IMR-90 (cell line): Measurements from ENCODE around the gene RNF123.

ENCODE experiments used
- BHLHE40 ChIP-seq: fragments of 150-350 bp; IDR thresholded peaks from 2 replicates; pipeline ENCODE4 v1.6.1; 2016; ENCODE audit warnings: mild to moderate bottlenecking, low read depth, low read length
- MAZ ChIP-seq: IDR thresholded peaks from 2 replicates; pipeline ENCODE4 v1.6.1; 2012; ENCODE audit warnings: low read depth, mild to moderate bottlenecking, low read length, improper control_type of control experiment, moderate library complexity, borderline replicate concordance
- POLR2A ChIP-seq: IDR thresholded peaks from 2 replicates; pipeline ENCODE4 v1.6.1; 2012; ENCODE audit warnings: mild to moderate bottlenecking, low read depth, low read length
- RCOR1 ChIP-seq: IDR thresholded peaks from 2 replicates; pipeline ENCODE4 v1.6.1; 2012; ENCODE audit warnings: mild to moderate bottlenecking, low read length, improper control_type of control experiment; ENCODE audit not compliant: insufficient replicate concordance
- RFX5 ChIP-seq: IDR thresholded peaks from 2 replicates; pipeline ENCODE4 v1.8.0; 2012; ENCODE audit warnings: low read depth, mild to moderate bottlenecking, low read length, moderate library complexity
- SMC3 ChIP-seq: fragments of 150-350 bp; IDR thresholded peaks from 2 replicates; pipeline ENCODE4 v1.6.1; 2016; ENCODE audit warnings: low read depth, mild to moderate bottlenecking, antibody characterized with exemption, low read length, moderate library complexity
- TF ChIP-seq, protein P1 (sequence below): conservative IDR thresholded peaks from 2 replicates; pipeline ENCODE4 v1.5.1; 2012; ENCODE audit warnings: mild to moderate bottlenecking, low read depth, low read length, improper control_type of control experiment
- TF ChIP-seq, protein P2 (sequence below): fragments of 150-350 bp; IDR thresholded peaks from 2 replicates; pipeline ENCODE4 v1.6.1; 2017; ENCODE audit warnings: mild to moderate bottlenecking, antibody characterized with exemption, low read length, low read depth

DNA sequence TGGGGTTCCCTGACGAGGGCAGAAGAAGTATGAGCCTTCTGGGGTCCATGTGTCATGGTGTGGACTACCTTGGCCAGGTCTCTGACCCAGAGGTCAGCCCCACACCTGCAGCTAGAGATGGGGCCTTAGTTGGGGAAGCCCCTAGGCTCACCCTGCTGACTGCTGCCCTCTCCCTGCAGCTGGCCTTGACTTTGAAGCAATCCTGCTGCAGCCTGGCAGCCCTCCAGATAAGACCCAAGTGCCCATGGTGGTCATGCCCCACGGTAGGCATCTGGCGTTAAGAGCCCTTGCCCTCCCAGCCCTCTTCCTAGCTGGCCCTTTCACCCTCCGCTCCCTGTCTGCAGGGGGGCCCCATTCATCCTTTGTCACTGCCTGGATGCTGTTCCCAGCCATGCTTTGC lies 7.8 kb upstream of the RNF123 start:
- TF ChIP-seq, protein P1, sequence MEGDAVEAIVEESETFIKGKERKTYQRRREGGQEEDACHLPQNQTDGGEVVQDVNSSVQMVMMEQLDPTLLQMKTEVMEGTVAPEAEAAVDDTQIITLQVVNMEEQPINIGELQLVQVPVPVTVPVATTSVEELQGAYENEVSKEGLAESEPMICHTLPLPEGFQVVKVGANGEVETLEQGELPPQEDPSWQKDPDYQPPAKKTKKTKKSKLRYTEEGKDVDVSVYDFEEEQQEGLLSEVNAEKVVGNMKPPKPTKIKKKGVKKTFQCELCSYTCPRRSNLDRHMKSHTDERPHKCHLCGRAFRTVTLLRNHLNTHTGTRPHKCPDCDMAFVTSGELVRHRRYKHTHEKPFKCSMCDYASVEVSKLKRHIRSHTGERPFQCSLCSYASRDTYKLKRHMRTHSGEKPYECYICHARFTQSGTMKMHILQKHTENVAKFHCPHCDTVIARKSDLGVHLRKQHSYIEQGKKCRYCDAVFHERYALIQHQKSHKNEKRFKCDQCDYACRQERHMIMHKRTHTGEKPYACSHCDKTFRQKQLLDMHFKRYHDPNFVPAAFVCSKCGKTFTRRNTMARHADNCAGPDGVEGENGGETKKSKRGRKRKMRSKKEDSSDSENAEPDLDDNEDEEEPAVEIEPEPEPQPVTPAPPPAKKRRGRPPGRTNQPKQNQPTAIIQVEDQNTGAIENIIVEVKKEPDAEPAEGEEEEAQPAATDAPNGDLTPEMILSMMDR: no peak
- TF ChIP-seq POLR2A (no peak), SMC3 (no peak), MAZ (no peak), RCOR1 (no peak), RFX5 (no peak), BHLHE40 (no peak)
- TF ChIP-seq, protein P2, sequence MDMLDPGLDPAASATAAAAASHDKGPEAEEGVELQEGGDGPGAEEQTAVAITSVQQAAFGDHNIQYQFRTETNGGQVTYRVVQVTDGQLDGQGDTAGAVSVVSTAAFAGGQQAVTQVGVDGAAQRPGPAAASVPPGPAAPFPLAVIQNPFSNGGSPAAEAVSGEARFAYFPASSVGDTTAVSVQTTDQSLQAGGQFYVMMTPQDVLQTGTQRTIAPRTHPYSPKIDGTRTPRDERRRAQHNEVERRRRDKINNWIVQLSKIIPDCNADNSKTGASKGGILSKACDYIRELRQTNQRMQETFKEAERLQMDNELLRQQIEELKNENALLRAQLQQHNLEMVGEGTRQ: no peak
